ENCODE results near the gene KRTAP10-9.

- TF ChIP-seq CTCF (conservative IDR thresholded peaks at IDR 0.05): no peak
- TF ChIP-seq ZFX (IDR thresholded peaks at IDR 0.05): no peak
Observed at GRCh38 chr21:44656868-44657267, 30.0 kb downstream of the KRTAP10-9 start.
